ENCODE measurements around the gene MAP7D1.
A peak's percentile ranks its signal among the peaks of the same experiment; 100 is the strongest.
"Not testable (repeated sequence)": the region's sequence is repeated elsewhere in the genome, so short reads cannot be mapped to it uniquely, and the experiment has no call there.

The MAP7D1 gene

GRCh38 chr1:36203554-36204346, 47.8 kb downstream of the MAP7D1 start:
- DNase-seq (ENCODE audit: low spot score), result no peak

- no peak for DNase-seq (ENCODE audit: low spot score)
These were observed 48.5 kb downstream of the MAP7D1 start for GRCh38 chr1:36204347-36204909.

GRCh38 chr1:36206323-36206858, 50.4 kb downstream of the MAP7D1 start:
- no peak for DNase-seq (ENCODE audit: low spot score)

GRCh38 chr1:36207339-36207738, 51.4 kb downstream of the MAP7D1 start:
- no peak for DNase-seq (ENCODE audit: low spot score)

- DNase-seq (ENCODE audit: low spot score), result no peak
These were observed 53.2 kb downstream of the MAP7D1 start for GRCh38 chr1:36208978-36209703.

GRCh38 chr1:36211307-36211706, 55.3 kb downstream of the MAP7D1 start:
- no peak for DNase-seq (ENCODE audit: low spot score)

- DNase-seq (ENCODE audit: low spot score), result no peak
These were observed 55.9 kb downstream of the MAP7D1 start for GRCh38 chr1:36211841-36212240.

- DNase-seq (ENCODE audit: low spot score), result no peak
These were observed 56.8 kb downstream of the MAP7D1 start for GRCh38 chr1:36212782-36213181.

GRCh38 chr1:36217670-36218069, 61.7 kb downstream of the MAP7D1 start:
- no peak for DNase-seq (ENCODE audit: low spot score)

GRCh38 chr1:36221901-36222300, 65.9 kb downstream of the MAP7D1 start:
- DNase-seq (ENCODE audit: low spot score), result not testable (repeated sequence)

GRCh38 chr1:36222481-36223380, 66.8 kb downstream of the MAP7D1 start:
- DNase-seq (ENCODE audit: low spot score), result no peak

- peak; percentile 60 for DNase-seq (ENCODE audit: low spot score)
These were observed 67.5 kb downstream of the MAP7D1 start for GRCh38 chr1:36223381-36223995.

GRCh38 chr1:36223996-36224536, 68.1 kb downstream of the MAP7D1 start, which contains the start of gene THRAP3:
TSS of gene THRAP3 (plus strand) at chr1:36224443. CDS start at chr1:36282564, 58,121 bp downstream.
- peak; percentile 100 for DNase-seq (ENCODE audit: low spot score)

- no peak for DNase-seq (ENCODE audit: low spot score)
These were observed 68.8 kb downstream of the MAP7D1 start for GRCh38 chr1:36224537-36225282.

GRCh38 chr1:36225283-36225899, 69.4 kb downstream of the MAP7D1 start:
- DNase-seq (ENCODE audit: low spot score), result no peak

- not testable (repeated sequence) for DNase-seq (ENCODE audit: low spot score)
These were observed 74.3 kb downstream of the MAP7D1 start for GRCh38 chr1:36230279-36230678.
